ENCODE measurements around the gene ZNF407.
"Not testable (repeated sequence)": the region's sequence is repeated elsewhere in the genome, so short reads cannot be mapped to it uniquely, and the experiment has no call there.

The ZNF407 gene

DNA sequence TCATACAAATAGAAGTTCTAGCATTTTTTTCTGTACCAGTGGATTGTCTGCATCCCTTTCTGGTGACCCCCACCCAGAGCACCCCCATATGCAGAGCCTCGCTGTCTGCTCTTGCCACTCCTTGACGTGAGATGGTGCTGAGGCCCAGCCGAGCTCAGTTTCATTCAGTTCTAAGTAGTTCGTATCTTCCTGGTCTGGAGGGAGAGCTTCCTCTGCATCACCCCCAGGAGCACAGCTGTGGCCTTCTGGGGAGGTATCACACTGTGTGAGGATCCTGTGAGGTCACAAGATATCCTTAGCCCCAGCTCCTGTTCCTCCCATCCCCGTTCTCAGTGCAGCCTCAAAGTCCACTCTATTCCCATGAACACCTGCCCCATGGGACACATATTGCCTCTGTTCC lies 478.6 kb downstream of the ZNF407 start:
- ChIA-PET CTCF (interaction anchor here (1.2 kb wide), 1 partner anchor 19 kb away, joined by 3 read pairs; no protein-coding TSS in a partner anchor), POLR2A (no interaction called here)
- no peak for DNase-seq (ENCODE audit: extremely low spot score)
- no peak for TF ChIP-seq CTCF (IDR thresholded peaks at IDR 0.05; ENCODE audit: control extremely low read depth, extremely low read depth, low read depth, missing control alignments)

- ChIA-PET CTCF (interaction anchor here (0.8 kb wide), 1 partner anchor 467 kb away, joined by 3 read pairs; no protein-coding TSS in a partner anchor), POLR2A (no interaction called here)
- DNase-seq (ENCODE audit: extremely low spot score) = no peak
- TF ChIP-seq CTCF (IDR thresholded peaks at IDR 0.05; ENCODE audit: control extremely low read depth, extremely low read depth, low read depth, missing control alignments) = no peak
Observed at GRCh38 chr18:75081486-75081885, 483.8 kb downstream of the ZNF407 start.

- TF ChIP-seq CTCF (IDR thresholded peaks at IDR 0.05; ENCODE audit: control extremely low read depth, extremely low read depth, low read depth, missing control alignments) = no peak
- no peak for DNase-seq (ENCODE audit: extremely low spot score)
- ChIA-PET POLR2A (no interaction called here), CTCF (no interaction called here)
Observed at GRCh38 chr18:75083131-75083530, 485.5 kb downstream of the ZNF407 start.

DNA sequence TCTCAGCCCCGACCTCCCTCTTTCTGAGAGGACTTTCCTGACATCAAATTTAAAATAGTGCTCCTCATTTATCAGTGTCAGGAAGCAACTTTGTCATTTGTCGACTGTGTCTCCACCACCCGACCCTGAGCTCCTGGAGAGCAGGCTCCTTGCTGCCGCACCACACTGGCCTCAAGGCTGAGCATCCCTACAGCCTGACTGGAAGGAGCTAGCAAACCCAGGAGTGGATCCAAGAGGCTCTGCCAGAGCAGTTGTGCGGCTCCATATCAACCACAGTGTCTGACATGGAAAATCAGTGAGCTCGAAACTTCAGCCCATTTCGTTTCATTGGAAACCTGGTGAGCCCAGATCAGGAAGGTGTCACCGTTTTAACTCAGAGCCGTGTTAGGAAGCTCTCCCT lies 486.1 kb downstream of the ZNF407 start:
- TF ChIP-seq CTCF (IDR thresholded peaks at IDR 0.05; ENCODE audit: control extremely low read depth, extremely low read depth, low read depth, missing control alignments) = no peak
- DNase-seq (ENCODE audit: extremely low spot score) = no peak
- ChIA-PET CTCF (no interaction called here), POLR2A (no interaction called here)

- DNase-seq (ENCODE audit: extremely low spot score); CTCF ChIA-PET; POLR2A ChIA-PET: not testable (repeated sequence)
Observed at GRCh38 chr18:75085676-75086075, 488.0 kb downstream of the ZNF407 start.

GRCh38 chr18:75086494-75087034 lies 488.9 kb downstream of the ZNF407 start:
- no peak for TF ChIP-seq CTCF (IDR thresholded peaks at IDR 0.05; ENCODE audit: control extremely low read depth, extremely low read depth, low read depth, missing control alignments)
- ChIA-PET POLR2A (no interaction called here), CTCF (no interaction called here)
- DNase-seq (ENCODE audit: extremely low spot score) = no peak

DNA sequence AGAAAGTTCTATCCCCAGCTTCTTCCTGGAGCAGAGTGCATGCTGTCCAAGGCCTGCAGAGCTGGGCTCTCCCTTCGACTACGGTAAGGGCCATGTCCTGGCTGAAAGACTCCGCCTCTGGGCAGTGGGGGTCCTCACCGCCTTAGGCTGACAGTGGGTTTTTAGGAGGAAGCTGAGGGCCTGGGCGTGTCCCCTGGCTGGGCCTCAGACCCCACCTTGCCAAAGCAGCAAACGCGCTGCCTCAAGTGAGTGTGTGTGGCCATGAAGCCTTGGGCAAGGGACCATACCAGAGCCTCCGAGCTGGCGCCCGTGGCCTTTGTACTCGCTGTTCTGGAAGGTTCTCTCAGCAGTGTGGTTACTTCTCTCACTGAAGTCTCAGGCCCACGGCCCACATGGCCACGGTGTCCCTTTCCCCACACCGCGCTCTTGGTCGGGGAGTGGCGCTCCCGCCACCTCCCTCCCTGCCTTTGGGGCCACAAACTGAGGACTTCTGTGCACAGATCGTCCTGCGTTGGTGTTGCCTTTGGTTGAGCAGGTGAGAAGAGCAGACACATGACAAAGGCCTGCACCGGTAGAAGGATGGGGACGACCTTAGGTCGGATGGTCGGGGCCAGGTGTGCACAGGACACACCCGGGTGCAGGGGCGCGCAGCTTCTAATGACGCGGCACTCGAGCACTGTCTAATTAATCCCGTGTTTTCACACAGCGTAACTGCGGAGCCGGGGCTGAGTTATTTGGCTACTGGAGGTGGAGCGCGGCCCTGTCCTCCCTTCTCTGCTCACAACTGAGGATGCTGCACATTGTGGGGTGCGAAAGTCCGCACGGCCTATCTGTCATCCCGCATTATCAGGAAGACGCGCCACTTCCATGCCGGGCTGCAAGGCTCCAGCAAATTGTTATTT lies 489.7 kb downstream of the ZNF407 start:
- TF ChIP-seq CTCF (IDR thresholded peaks at IDR 0.05; ENCODE audit: control extremely low read depth, extremely low read depth, low read depth, missing control alignments) = no peak
- ChIA-PET POLR2A (no interaction called here), CTCF (no interaction called here)
- DNase-seq (ENCODE audit: extremely low spot score) = no peak

Measured in GM10248 (cell line).